Psoas muscle (tissue), 8 donors: Measurements from ENCODE around the gene SF3B4. TPM values are rescaled to one million over a fixed set of nuclear protein-coding genes. Genes with fewer than 3 reads are reported as not detected.
A peak's percentile ranks its signal among the peaks of the same experiment; 100 is the strongest.

Experiments used
- ATAC-seq, 4 donors: fragments of 200-7000 bp; cut with Tn5 transposase; one replicate each; pipeline ENCODE4 v1.9.1; 2020; ENCODE audit warnings: moderate library complexity in 3 of 4, mild to moderate bottlenecking in 2 of 4
- DNase-seq, 2 donors: peaks; one replicate each; pipeline ENCODE4 v3.0.0-alpha.2; 2020
- H3K27ac ChIP-seq: fragments of 200-600 bp; one replicate; pipeline ENCODE4 v1.8.0; 2022
- H3K27me3 ChIP-seq, 3 donors: fragments of 200-600 bp in 1 of 3; one replicate each; pipeline versions ENCODE4 v1.6.1 to v1.8.0; 2013 to 2022; ENCODE audit warnings: low read length in 2 of 3, mild to moderate bottlenecking in 2 of 3, moderate library complexity in 1 of 3; ENCODE audit not compliant: insufficient read depth in 3 of 3
- H3K36me3 ChIP-seq, 2 donors: fragments of 200-600 bp in 1 of 2; one replicate each; pipeline versions ENCODE4 v1.6.1 to v1.8.0; 2013 to 2022; ENCODE audit warnings: low read depth in 1 of 2, mild to moderate bottlenecking in 1 of 2, moderate library complexity in 1 of 2; ENCODE audit not compliant: insufficient read depth in 1 of 2
- H3K4me1 ChIP-seq: fragments of 200-600 bp; one replicate; pipeline ENCODE4 v1.8.0; 2022
- H3K4me3 ChIP-seq: fragments of 200-600 bp; one replicate; pipeline ENCODE4 v1.8.0; 2022; ENCODE audit warnings: mild to moderate bottlenecking
- H3K9me3 ChIP-seq: fragments of 200-600 bp; one replicate; pipeline ENCODE4 v1.8.0; 2022
- whole genome bisulfite sequencing, 3 donors: extraction: QIAGEN DNeasy Blood & Tissue Kit; methylation state at CpG; one replicate each; pipeline versions ENCODE4 v1.1.6 to v1.1.7; 2013; 5-methylcytosine and 5-hydroxymethylcytosine counted together
- intact Hi-C, 2 donors: fragments of 100-400 bp; cut with DNase I; formaldehyde crosslinking; loops; one replicate each; pipeline versions ENCODE4 v1.11.0 to v1.14.2; 2022
- polyA plus RNA-seq, 3 donors: library from polyadenylated mRNA; stranded (reverse); fragments of 200-250 nt; gene quantifications; one replicate each; pipeline ENCODE4 v1.2.3, GENCODE V29; 2013
- total RNA-seq, 4 donors: library from RNA; stranded (reverse); fragmentation: NEBNext Ultra II Directional in 2 of 4; extraction: Animal tissue kit (Norgen Biotek cat#: 25700) in 2 of 4; gene quantifications; one replicate each; pipeline versions ENCODE4 v1.2.1 to v1.2.4, GENCODE V29; 2021 to 2023
- TF ChIP-seq, protein P1 (sequence below): fragments of 200-600 bp; IDR thresholded peaks from one replicate; pipeline ENCODE4 v1.8.0; 2022; ENCODE audit warnings: antibody characterized with exemption
- donor health status: healthy with polysubstance abuse.
- donor health status: DM: no; HTN: no; CAD: no; lungs with moderate emphysema.
- donor health status: Bipolar disorder and iron deficiency.
- donor health status: healthy.
- donor health status: DM: yes; HTN: yes; CAD: no.
- donor health status: DM: no; HTN: no; CAD: no.
- donor health status: DM: no; HTN: no; CAD: no.
- donor health status: DM: yes; HTN: yes; CAD: no.

SF3B4 gene
- total and polyA plus RNA-seq, 7 donors = 13.0 to 28.9 (median 20.6) TPM

DNA sequence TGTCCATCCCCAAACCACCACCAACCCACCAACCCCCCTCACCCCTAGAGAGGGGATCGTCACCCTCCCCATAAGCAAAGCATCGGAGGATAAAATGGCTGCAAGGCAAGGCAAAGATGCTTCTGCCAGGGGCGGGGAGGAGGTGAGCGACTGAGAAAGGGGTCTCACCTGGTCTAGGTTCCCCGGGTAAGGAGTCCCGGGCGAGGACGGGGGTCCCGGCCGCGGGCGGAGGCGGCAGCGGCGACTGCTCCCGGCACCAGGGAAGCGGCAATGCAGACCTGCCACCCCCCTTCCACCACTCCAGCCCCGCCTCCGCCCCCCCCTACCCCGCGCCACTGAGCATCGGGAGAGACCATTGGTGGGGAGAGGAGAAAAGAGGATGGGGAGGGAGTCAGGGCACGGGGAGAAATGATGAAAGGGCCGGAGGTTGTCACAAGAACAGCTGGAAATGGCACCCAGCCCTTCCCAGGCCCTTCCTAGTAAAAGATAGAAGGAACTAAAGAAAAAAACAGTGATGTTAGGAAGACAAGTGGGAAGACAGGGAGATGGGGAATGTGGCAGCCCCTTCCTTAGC is 9.9 kb downstream of the SF3B4 start, which contains the start of gene SV2A:
TSS of gene SV2A (minus strand) at position 274 of the 574 bp plus-strand sequence. CDS start 4,004 bp downstream, outside the sequence.
- H3K36me3 ChIP-seq = peaks cover 0 to 13% of the 10 kb centered on the region in 2 donors
- DNase-seq (peak in 1 of 2 donors; percentile 49), ATAC-seq (peak in 1 of 4 donors; percentile 28)
- no peaks in the 10 kb centered on the region for H3K4me1 ChIP-seq
- H3K9me3 ChIP-seq = no peaks in the 10 kb centered on the region
- TF ChIP-seq, protein P1, sequence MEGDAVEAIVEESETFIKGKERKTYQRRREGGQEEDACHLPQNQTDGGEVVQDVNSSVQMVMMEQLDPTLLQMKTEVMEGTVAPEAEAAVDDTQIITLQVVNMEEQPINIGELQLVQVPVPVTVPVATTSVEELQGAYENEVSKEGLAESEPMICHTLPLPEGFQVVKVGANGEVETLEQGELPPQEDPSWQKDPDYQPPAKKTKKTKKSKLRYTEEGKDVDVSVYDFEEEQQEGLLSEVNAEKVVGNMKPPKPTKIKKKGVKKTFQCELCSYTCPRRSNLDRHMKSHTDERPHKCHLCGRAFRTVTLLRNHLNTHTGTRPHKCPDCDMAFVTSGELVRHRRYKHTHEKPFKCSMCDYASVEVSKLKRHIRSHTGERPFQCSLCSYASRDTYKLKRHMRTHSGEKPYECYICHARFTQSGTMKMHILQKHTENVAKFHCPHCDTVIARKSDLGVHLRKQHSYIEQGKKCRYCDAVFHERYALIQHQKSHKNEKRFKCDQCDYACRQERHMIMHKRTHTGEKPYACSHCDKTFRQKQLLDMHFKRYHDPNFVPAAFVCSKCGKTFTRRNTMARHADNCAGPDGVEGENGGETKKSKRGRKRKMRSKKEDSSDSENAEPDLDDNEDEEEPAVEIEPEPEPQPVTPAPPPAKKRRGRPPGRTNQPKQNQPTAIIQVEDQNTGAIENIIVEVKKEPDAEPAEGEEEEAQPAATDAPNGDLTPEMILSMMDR = no peak
- H3K27me3 ChIP-seq = peaks cover 0 to 7% (median 0%) of the 10 kb centered on the region in 3 donors
- intact Hi-C loops = no loop called here
- H3K4me3 ChIP-seq = peak within 1 kb of the TSS; percentile 51
- H3K27ac ChIP-seq = no peak within 1 kb of the TSS
- 2 to 3% (median 2%) methylated on average over 14 to 24 of the region's 24 CpGs for WGBS, 3 donors

- Histone ChIP-seq H3K4me1 (no peaks in the 10 kb centered on the region), H3K4me3 (peak overlapping the region; percentile 51), H3K36me3 (peaks cover 0 to 5% of the 10 kb centered on the region in 2 donors), H3K9me3 (no peaks in the 10 kb centered on the region), H3K27ac (no peak overlapping the region), H3K27me3 (peaks cover 0 to 7% (median 0%) of the 10 kb centered on the region in 3 donors)
- TF ChIP-seq, protein P1 = no peak
- DNase-seq (no peak), ATAC-seq (no peak)
- WGBS, 3 donors = 14 to 25% (median 25%) methylated on average over 10 of the region's 10 CpGs
- intact Hi-C loops = no loop called here
Measured at GRCh38 chr1:149916898-149917252, 10.7 kb downstream of the SF3B4 start.

DNA sequence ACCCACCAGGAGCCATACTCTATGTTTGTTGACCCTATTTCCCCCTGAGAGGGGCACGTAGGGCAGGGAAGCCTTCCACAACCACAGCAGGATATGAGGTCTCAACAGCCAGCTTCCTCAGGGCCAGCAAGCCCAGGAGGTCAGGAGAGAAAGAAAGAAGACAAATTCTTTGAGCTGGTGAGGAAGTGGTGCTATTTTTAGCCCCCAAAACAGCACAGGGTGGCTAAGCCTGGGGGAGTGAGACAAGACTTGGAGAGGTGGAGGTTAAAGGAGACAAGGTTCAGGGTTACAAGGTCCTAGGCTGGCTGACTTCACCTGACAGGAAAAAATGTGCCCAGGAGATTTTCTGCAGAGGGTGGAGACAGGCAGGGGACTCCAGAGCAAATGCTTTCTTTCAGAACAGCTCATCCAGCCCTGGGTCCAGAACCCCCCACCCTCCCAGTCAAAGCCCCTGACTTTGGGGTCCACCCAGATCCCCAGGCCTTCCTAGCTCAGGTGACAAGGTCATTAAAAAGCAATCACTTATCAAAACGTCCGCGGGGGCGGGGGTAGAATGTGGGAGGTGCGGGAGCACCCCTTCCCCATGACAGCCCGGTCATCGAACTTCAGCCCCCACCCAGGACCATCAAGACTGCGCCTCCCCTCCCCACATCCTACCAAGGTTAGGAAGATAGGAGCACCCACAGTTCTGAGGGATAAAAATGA is 11.3 kb downstream of the SF3B4 start:
- 42 to 45% (median 42%) methylated on average over 9 of the region's 9 CpGs for WGBS, 3 donors
- TF ChIP-seq, protein P1 = no peak
- peaks cover 0 to 7% (median 0%) of the 10 kb centered on the region in 3 donors for H3K27me3 ChIP-seq
- no peak overlapping the region for H3K27ac ChIP-seq
- no peaks in the 10 kb centered on the region for H3K36me3 ChIP-seq
- ATAC-seq = no peak
- H3K4me3 ChIP-seq = no peak overlapping the region
- intact Hi-C loops = no loop called here
- DNase-seq = no peak
- H3K9me3 ChIP-seq = no peaks in the 10 kb centered on the region
- no peaks in the 10 kb centered on the region for H3K4me1 ChIP-seq

DNA sequence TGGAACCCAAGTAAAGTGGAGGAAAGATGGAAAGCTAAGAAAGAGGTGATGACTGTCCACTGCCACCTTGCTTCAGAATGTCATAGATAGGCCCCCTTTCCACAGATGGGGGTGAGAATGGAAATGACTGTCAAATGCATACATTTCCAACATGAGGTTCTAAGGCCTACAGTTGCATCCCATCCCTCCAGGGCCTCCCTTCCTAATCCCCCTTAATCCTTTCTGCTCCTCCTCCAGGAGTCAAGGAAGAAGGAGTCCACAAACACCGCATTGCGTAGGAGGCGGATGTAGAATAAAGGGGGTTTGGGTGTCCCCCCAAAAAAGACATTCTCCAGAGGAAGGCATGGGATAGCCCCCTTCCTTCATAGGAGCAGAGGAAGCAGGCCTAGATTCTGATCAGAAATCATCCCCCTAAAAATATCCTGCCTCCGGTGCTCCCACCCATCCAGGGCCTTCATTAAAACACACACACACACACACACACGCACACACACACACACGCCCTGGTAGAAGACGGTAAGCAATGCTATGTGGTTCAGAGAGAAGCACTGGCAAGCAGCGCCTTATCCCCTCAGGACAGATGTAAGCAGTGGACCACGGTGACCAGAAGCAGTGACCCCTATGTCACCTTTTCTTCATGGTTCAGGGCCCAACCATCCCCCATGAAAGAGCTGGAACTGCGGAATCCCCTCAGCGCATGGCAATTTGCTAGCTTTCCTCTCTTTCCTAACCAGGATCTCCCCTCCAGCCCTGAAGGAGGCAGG is 12.0 kb downstream of the SF3B4 start:
- Histone ChIP-seq H3K4me1 (no peaks in the 10 kb centered on the region), H3K27ac (no peak overlapping the region), H3K9me3 (no peaks in the 10 kb centered on the region), H3K27me3 (peaks cover 0 to 7% (median 0%) of the 10 kb centered on the region in 3 donors), H3K36me3 (no peaks in the 10 kb centered on the region), H3K4me3 (no peak overlapping the region)
- TF ChIP-seq, protein P1 = no peak
- ATAC-seq (no peak), DNase-seq (no peak)
- intact Hi-C loops = no loop called here
- 78 to 83% (median 79%) methylated on average over 11 of the region's 11 CpGs for WGBS, 3 donors
